T follicular helper cell (primary cell): ENCODE results near the gene CDK5RAP2.
"Not testable (repeated sequence)": the region's sequence is repeated elsewhere in the genome, so short reads cannot be mapped to it uniquely, and the experiment has no call there.

Experiments
- DNase-seq: peaks from one replicate; pipeline ENCODE4 v3.0.0-alpha.2; 2020; ENCODE audit warnings: low read depth

Gene CDK5RAP2

DNA sequence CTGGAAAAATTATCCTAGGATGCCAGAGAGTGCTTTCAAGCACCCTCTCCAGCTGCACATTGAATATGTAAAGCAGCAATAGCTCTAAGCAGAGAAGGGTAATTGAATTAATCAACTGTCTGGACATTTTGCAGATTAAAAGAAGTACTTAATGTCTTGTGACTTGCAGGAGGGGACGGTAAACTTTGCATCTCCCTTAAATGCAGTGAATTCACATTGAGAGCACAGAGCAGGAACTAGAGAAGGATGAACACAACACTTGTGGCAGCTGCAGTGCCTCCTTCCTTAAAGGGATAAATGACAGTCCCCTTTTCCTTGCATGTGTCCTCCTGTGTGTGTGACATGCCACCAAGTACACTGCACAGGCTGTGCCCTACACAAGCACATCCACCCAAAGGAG is 7.4 kb upstream of the CDK5RAP2 start:
- no peak for DNase-seq

DNA sequence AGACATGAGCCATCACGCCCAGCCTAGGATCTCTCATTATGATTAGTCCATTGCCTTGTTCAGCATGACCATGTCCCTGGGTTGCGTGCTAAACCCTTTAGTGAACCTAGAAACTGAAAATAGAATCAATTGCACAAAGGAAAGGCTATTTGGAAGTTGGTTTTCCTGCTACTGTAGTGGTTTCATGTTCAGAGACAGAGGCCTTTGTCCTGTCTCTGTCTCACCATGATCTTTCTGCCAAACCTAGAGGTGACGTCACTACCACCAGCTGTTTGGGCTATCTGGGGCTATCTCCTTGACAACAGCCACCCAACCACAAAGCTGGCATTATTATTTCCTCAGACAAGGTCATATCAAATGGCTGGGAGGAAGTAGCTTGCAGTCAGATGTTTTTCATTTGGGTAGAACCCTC is 4.0 kb upstream of the CDK5RAP2 start:
- DNase-seq, result no peak

DNA sequence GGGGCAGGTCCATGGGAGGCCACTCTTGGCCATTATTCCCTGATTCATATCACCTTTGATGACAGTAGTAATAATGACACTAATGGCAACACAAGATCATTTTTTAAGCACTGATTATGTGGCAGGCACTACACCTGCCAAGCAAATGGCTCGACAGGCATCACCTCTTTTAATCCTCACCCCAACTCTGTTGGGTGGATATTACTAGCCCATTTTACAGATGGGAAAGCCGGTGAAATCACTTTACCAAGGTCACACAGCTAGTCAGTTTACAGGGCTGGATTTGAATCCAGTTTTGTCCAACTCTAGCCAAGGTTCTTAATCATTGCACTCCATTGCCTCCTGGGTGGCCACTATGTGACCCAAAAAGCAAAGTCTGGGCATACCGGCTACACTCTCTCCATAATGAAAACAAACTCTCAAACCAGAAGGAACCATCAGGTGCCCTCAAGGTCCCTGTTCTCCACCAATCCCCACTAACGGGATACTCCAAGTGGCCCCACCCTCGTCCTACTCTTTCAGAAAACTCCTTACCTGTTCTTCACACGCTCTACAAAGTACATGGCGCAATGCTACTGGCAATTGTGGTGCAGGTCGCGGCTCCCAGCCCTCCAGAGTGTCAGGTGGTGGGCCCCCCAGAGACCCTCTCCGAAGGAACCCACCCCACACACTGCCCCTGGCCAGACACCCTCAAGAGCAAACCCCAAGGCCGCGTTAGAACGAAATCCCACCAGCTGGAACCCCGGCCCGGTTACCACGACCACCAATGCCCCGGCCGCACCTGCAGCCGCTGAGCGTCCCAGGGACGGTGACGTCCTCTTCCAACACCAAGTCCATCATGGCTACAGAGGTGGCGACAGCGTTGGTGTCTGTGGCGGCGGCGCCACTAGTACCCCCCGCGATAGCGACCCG is 572 bp downstream of the CDK5RAP2 start:
- DNase-seq, result no peak

DNA sequence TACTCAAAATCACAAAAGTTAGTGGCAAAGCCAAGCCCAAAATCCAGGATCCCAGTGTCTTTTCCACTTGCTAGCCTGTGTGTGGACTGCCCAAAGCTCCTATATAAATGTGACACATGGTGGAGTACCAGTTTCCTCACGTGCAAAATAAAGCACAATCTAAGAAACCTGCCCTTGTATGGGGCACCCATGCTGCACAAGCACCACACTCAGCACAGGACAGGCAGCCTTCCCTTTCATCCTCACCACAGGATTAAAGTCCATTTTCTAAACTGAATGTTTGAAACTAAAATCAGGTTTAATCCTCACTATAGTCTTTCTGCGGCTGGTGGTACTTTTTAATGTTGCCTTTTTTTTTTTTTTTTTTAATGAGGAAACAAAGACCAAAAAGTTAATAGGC is 5.5 kb downstream of the CDK5RAP2 start:
- no peak for DNase-seq

DNA sequence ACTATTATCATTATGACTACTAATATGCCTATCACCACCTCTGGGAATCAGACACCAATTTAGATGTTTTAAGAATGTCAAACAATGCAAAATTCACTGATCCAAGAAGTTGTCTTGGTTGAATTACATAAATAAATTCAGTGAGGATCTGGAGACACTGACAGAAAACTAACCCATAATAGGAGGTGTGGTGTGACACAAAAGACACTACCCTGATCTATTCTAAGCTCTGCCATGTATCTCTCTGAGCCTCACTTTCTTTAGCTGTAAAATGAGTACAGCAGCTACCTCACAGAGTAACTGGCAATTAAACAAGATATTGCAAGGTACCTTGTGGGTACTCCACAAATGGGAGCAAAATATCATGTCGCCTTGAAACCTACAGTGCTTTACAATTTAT is 7.5 kb downstream of the CDK5RAP2 start:
- DNase-seq, result no peak

DNA sequence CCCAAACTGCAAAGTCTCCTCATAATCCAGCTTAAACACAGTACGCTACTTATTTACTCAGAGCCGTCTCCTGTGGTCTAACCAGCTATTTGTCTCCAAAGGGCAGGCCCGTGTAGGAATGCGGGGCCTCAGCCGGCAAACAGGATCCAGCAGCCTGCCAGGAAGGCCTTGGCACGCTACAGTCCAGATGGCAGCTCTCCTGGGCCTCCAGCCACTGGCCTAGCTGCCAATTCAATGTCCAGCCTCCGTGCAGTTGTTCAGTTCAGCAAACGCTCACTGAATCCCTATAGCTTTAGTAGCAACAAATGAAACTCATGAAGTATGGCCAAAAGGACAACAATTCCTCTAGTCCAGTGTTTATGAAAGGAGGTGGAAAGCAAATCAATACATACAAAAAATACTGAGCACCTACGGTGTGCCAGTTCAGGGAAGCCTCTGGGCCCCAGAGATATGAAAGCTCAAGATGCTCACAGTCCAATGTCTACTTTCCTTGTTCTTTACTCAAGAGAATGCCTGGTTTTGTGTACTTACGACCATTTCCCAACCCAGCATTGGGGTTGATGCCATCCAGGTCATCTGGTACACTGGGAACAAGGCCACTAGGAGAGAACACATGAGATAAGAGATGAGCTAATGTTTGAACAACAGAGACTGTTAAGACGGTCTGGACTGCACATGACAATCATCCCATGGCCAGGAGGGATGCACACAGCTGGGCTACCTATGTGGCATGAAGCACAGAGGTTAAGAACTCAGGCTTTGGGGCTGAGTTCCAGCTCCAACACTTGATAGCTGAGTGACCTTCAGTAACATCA is 8.3 kb downstream of the CDK5RAP2 start:
- DNase-seq, result no peak

DNA sequence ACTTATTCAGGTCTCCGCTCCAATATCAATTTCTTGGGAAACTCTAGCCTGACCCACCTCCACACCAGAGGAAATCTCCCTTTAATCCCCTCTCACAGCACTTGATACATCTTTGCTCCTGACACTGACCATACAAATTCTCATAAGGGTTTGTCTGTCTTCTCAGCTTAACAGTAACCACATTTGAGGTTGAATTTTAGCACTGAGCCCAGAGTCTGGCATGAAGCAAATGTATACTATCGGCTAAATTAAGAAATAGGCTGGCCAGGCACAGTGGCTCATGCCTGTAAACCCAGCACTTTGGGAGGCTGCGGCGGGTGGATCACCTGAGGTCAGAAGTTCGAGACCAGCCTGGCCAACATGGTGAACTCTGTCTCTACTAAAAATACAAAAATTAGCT is 9.7 kb downstream of the CDK5RAP2 start:
- DNase-seq, result no peak

DNA sequence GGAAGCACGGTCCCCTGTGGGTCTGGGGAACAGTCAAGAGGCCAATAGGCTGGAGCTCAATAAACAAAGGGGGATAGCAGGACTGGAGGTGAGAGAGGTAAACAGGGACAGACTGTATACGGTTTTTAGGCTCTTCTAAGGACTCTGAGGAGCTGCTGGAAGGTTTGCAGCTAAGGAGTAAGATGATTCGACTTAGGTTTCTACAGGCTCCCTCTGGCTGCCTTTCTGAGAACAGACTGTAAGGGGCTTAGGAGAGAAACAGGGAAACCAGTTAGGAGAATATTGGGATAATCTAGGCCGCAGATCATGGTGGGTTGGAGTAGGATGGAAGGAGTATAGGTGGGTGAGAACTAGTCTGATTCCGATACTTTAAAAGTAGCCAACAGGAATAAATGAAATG is 10.4 kb downstream of the CDK5RAP2 start:
- no peak for DNase-seq

DNA sequence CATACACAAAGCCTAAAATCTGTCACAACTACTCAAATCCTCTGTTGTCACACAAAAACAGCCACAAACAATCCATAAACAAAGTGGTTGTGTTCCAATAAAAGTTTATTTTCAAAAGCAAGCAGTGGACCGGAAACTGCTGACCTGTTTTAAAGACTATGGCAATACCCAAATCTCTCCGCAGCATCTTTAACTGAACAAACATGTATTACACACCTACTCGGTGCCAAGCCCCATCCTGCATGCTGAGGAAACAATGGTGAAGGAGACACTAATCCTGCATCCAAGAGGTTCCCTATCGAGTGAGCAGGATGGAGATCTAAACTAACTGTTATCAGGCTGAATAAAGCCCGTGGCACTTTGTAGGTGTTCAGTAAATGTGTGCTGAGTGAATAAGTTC is 11.2 kb downstream of the CDK5RAP2 start:
- DNase-seq, result no peak

DNA sequence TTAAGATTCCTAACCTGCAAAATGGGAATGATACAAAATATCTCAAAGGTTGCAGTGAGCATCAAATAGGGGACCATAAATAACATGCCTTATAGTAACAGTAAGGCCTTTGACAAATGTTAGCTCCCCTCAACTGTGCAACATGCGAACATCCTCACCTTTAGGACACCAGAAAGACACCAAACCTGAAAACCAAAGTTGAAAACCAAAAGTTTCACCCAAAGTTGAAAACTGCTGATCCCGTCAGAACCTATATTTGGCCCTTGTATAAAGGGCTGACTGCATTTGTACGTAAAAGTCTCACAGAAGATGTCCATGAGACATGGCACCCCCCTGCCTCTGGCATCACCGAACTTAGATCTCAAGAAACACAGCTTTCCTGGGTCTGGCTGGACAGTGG is 12.1 kb downstream of the CDK5RAP2 start:
- DNase-seq, result no peak

DNA sequence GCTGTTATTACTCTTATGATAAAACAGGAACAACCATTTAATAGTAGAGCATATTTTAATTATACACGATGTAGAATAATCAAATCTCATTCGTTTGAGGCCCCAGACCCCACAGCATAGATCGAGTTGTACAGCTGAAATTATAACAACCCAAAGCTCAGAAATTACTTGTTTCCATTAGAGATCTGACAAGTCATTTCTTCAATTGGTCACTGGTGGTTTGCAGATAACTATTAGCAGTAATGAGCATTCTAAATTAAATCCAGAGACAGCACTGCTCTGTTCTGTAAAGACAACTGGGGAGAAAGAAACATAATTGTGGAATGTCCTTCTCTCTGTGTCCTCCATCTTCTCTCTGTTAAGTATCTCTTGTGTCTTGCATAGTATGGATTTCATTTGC is 12.9 kb downstream of the CDK5RAP2 start:
- no peak for DNase-seq

DNA sequence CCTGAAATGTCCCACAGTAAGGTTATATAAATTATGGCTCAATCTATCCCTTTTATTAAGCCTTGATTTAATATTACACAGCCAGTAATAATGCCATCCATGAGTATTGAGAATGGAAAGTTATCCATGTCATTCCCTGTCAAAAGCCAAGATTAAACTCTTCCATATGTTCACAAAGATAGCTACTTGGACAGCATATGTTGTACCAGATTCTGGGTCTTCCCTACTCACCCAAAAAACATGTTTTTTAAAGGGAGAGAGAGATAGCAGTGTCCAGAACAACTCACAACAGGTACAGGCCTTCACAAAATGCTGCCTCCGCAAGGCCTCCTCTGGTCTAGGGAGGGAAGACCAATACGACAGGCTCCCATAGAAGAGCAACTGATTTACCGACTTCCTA is 15.4 kb downstream of the CDK5RAP2 start:
- no peak for DNase-seq

DNA sequence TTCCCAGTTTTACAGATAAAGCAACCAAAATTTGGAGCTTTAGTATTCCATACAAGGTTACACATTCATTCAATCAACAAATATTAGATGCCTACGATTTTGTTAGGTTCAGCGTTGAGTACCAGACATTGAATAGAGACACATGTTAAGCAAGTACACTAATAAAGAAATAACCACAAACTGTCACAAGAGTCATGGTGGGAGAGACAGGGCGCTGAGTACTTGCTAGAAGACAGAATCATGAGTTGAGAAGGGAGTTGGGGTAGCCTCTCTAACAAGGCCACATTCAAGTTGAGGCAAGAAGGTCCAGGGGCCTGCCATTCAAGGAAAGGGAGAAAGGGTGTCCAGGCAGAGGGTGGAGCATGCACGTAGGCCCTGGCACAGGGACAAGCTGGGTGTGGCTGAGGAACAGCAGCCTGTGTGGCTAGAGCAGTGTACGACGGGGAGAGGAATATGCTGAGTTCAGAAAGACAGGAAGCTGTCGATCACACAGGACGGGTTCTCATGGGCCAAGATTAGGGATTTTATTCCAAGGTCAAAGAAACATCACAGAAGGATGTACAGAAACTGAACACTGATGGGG is 17.0 kb downstream of the CDK5RAP2 start:
- no peak for DNase-seq

DNA sequence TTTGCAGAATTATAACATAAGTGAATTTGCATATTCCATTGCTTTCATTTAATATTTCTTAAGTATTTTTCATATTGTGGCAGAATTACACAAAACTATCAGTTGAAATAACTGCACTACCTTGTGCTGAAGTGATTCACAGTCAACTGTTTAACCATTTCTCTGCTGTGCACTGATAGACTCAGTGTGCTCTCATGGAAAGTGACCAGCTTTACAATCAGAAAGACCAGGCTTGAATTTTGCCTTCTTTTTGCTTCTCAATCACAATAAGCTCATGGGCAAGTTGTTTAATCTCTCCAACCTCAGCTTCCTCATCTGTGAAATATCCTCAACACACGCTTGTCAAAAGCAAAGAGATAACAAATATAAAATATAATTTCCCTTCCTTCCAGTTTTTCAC is 18.3 kb downstream of the CDK5RAP2 start:
- DNase-seq, result no peak

DNA sequence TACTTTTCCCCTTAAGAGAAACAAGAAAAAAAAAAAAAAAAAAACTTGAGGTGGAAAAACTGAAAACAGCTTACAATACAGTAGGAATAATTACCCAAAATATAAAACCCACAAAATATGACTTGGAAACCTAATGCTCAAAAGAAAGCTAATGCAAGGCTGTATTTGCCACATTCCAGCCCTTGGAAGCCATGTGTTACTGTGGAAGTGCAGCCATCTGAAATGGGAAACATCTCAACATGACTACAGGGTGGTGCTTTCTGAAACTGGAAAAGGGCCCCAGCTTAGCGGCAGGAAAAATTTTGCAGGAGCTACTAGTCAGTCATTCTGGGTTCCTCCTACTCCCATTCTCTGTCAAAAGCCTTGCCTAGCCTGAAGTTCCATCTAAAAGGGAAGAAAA is 20.4 kb downstream of the CDK5RAP2 start:
- DNase-seq, result no peak

DNA sequence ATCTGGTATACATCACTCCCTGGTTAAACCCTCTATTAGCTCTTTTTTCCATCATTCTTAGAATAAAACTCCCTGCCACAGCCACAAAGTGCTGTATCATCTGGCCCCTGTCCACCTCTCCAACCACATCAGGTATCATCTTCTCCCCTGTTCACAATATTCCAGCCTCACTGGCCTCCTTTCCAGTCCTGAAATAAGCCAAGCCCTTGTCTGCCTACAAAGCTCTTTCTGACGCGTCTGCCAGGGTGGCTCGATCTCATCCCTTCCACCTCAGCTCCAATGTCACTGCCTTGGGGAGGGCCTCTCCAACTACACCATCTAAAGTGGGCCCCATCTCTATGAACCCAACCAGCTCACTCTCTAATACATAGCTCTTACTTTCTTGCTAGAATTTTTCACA is 21.5 kb downstream of the CDK5RAP2 start:
- DNase-seq, result no peak

DNA sequence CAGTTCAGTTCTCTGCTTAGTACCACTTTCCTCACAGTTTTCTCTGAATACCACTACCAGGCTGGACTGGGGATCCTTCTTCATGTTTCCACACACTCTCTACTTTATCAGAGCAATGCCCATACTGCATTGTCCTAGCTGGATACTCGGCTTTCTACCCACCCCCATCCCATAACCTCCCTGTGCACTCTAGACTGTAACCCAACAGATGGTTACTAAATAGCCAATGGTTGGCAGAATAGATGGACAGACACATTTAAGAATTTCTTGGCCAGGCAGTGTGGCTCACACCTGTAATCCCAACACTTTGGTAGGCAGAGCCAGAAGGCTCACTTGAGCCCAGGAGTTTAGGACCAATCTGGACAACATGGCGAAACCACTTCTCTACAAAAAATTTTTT is 22.8 kb downstream of the CDK5RAP2 start:
- no peak for DNase-seq

DNA sequence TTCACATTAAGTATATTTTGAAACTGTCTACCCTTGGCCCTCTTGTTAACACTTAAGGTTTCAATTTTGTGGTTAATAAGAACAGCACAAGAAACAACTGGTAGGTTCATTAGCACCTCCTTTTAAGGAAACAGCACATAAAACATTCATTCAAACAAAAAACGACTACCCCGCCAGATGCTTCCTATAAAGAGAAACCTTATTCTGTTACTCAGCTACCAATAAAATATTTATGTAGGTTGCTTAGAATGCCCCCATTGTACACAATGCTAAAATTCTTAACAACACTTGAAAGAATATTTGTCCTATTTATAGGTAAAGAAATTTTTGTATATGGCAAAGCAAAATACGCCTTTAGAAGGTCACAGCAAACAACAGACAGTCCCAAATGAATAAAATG is 23.2 kb downstream of the CDK5RAP2 start:
- DNase-seq, result no peak

DNA sequence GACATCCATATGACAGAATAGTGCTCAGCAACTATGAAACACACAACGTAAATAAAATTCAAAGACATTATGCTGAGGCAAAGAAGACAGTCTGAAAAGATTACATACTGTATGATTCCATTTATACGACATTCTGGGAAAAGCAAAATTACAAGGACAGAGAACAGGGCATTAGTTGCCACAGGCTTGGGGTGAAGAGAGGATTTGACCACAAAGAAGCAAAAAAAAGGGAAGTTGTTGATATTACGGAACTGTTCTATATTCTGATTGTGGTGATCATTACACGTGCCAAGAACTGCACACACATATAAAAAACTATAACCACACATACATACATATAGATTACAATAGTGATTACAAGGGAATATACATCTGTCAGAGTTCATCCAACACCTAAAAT is 24.1 kb downstream of the CDK5RAP2 start:
- no peak for DNase-seq

DNA sequence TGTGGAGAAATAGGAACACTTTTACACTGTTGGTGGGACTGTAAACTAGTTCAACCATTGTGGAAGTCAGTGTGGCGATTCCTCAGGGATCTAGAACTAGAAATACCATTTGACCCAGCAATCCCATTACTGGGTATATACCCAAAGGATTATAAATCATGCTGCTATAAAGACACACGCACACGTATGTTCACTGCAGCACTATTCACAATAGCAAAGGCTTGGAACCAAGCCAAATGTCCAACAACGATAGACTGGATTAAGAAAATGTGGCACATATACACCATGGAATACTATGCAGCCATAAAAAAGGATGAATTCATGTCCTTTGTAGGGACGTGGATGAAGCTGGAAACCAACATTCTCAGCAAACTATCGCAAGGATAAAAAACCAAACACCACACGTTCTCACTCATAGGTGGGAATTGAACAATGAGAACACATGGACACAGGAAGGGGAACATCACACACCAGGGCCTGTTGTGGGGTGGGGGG is 27.7 kb downstream of the CDK5RAP2 start:
- DNase-seq, result not testable (repeated sequence)

DNA sequence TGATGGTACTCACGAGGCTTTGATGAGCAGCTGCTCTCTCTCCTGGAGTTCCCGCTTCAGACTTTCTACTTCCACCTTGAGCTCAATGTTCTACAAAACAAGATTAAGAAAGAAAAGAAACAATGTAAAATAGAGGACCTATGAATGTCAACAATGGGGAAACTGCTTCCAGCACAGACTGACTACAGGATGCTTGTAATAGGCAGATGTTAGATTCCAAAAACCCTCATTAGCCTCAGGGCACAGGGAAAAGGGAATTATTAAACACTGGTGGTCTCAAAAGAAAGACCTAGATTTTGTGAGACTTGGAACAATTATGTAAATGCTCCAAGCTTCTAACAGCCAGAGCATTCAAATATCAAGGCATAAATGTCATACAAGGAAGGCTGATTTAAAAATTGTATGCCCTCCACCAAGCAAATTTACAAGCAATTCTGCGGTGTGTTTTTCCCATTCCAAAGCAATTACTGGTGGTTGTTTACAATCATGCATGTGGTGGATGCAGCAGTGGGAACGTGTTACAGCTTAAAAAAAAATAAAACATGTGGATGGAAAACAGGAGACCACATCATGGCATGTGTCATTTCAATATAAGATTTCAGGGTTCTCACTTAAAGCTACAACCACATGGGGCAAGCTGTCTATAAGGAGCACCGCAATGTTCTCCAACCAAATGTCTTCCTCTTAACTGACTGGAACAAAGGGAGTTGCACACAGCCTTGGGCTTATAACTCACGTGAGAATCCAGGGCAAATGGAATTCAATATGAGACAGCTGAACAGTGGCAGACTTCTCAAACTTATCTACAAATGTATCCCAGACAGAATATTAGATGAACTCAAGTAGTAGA is 34.0 kb downstream of the CDK5RAP2 start:
- DNase-seq, result no peak

DNA sequence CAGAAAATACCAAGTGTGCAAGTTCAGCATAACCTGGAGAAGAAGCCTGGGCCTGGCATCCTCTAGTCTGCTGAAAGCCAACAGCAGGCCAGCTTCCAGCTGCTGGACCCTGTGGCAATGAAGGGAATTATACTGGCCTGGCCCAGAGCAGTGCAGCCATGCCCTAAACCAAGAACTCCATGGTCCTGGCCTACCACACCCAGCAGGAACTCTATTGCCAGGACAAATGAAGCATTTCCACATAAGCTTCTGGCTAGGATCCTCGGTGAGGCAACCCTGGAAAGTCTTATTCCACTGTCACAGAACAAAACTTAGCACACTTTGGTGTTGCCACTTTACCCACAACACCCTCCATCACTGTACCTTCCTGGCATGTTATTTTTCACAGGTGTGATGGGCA is 35.5 kb downstream of the CDK5RAP2 start:
- no peak for DNase-seq
